Tibial artery (tissue), 4 donors: ENCODE results near the gene SETBP1.

ENCODE experiments used
- DNase-seq, 2 donors: peaks; one replicate each; pipeline ENCODE4 v3.0.0-alpha.2; 2019
- H3K27ac ChIP-seq, 2 donors: fragments of 200-600 bp; sonication (generic) in 1 of 2; 1 replicate in 1 of 2; 2 replicates in 1 of 2; pipeline ENCODE4 v1.5.1; 2018 to 2019; ENCODE audit warnings: mild to moderate bottlenecking in 1 of 2
- H3K27me3 ChIP-seq, 2 donors: fragments of 200-600 bp; sonication (generic) in 1 of 2; one replicate each; pipeline versions ENCODE4 v1.5.1 to v1.6.0; 2016 to 2019
- H3K36me3 ChIP-seq, 3 donors: fragments of 200-600 bp; sonication (generic) in 2 of 3; one replicate each; pipeline ENCODE4 v1.5.1; 2016 to 2019; ENCODE audit warnings: mild to moderate bottlenecking in 2 of 3
- H3K4me1 ChIP-seq, 4 donors: fragments of 200-600 bp; sonication (generic) in 2 of 4; 1 replicate in 3 of 4; 2 replicates in 1 of 4; pipeline ENCODE4 v1.5.1; 2016 to 2019
- H3K4me3 ChIP-seq, 2 donors: fragments of 200-600 bp; sonication (generic) in 1 of 2; 1 replicate in 1 of 2; 2 replicates in 1 of 2; pipeline ENCODE4 v1.5.1; 2018 to 2019; ENCODE audit warnings: mild to moderate bottlenecking in 2 of 2
- H3K9me3 ChIP-seq, 3 donors: fragments of 200-600 bp; sonication (generic) in 1 of 3; one replicate each; pipeline ENCODE4 v1.5.1; 2016 to 2019
- CTCF ChIP-seq, 2 experiments: fragments of 200-600 bp in 1 of 2; fragments of 450-650 bp in 1 of 2; IDR thresholded peaks; one replicate each; pipeline ENCODE4 v1.5.1; 2017 to 2019; ENCODE audit warnings: antibody characterized with exemption in 2 of 2, mild to moderate bottlenecking in 1 of 2, moderate library complexity in 1 of 2
- intact Hi-C: fragments of 100-400 bp; cut with DNase I; formaldehyde crosslinking; loops from one replicate; pipeline ENCODE4 v1.15.0; 2023; ENCODE audit warnings: low total_unique reads

SETBP1 gene

GRCh38 chr18:44958040-44958439 lies 277.4 kb downstream of the SETBP1 start:
- DNase-seq: no peak

GRCh38 chr18:44958455-44958854 lies 277.8 kb downstream of the SETBP1 start:
- no peak for DNase-seq
- intact Hi-C loops: no loop called here

More at GRCh38 chr18:44958040-44958439, 277.4 kb downstream of the SETBP1 start:
- Histone ChIP-seq H3K4me1 (peaks cover 0 to 39% (median 5%) of the 10 kb centered on the region in 4 donors), H3K27me3 (no peaks in the 10 kb centered on the region), H3K27ac (no peak overlapping the region), H3K4me3 (no peak overlapping the region), H3K36me3 (peaks cover 0 to 9% (median 6%) of the 10 kb centered on the region in 3 donors), H3K9me3 (no peaks in the 10 kb centered on the region)
- intact Hi-C loops: no loop called here
- TF ChIP-seq CTCF (IDR thresholded peaks at IDR 0.05): no peak

GRCh38 chr18:44959013-44959412 lies 278.3 kb downstream of the SETBP1 start:
- intact Hi-C loops: no loop called here
- Histone ChIP-seq H3K4me1 (peaks cover 0 to 39% (median 5%) of the 10 kb centered on the region in 4 donors), H3K9me3 (no peaks in the 10 kb centered on the region), H3K27ac (no peak overlapping the region), H3K4me3 (no peak overlapping the region), H3K27me3 (no peaks in the 10 kb centered on the region), H3K36me3 (peaks cover 0 to 7% (median 0%) of the 10 kb centered on the region in 3 donors)
- no peak for DNase-seq
- TF ChIP-seq CTCF (IDR thresholded peaks at IDR 0.05): no peak

More at GRCh38 chr18:44958455-44958854, 277.8 kb downstream of the SETBP1 start:
- peaks cover 0 to 7% (median 2%) of the 10 kb centered on the region in 3 donors for H3K36me3 ChIP-seq
- peaks cover 0 to 39% (median 5%) of the 10 kb centered on the region in 4 donors for H3K4me1 ChIP-seq
- no peaks in the 10 kb centered on the region for H3K27me3 ChIP-seq
- TF ChIP-seq CTCF (IDR thresholded peaks at IDR 0.05): no peak
- no peak overlapping the region for H3K27ac ChIP-seq
- H3K9me3 ChIP-seq: no peaks in the 10 kb centered on the region
- H3K4me3 ChIP-seq: no peak overlapping the region

GRCh38 chr18:44960580-44960979 lies 279.9 kb downstream of the SETBP1 start:
- Histone ChIP-seq H3K36me3 (peaks cover 0 to 7% (median 0%) of the 10 kb centered on the region in 3 donors), H3K27me3 (no peaks in the 10 kb centered on the region), H3K4me1 (peaks cover 0 to 38% (median 5%) of the 10 kb centered on the region in 4 donors), H3K27ac (no peak overlapping the region), H3K9me3 (no peaks in the 10 kb centered on the region), H3K4me3 (no peak overlapping the region)
- no peak for TF ChIP-seq CTCF (IDR thresholded peaks at IDR 0.05)
- DNase-seq: no peak
- intact Hi-C loops: no loop called here

- no peak for DNase-seq
- no peak overlapping the region for H3K4me3 ChIP-seq
- H3K9me3 ChIP-seq: no peaks in the 10 kb centered on the region
- TF ChIP-seq CTCF (IDR thresholded peaks at IDR 0.05): no peak
- H3K27ac ChIP-seq: no peak overlapping the region
- no peaks in the 10 kb centered on the region for H3K27me3 ChIP-seq
- peaks cover 0 to 7% (median 0%) of the 10 kb centered on the region in 3 donors for H3K36me3 ChIP-seq
- peaks cover 0 to 31% (median 5%) of the 10 kb centered on the region in 4 donors for H3K4me1 ChIP-seq
- intact Hi-C loops: no loop called here
These were observed 280.8 kb downstream of the SETBP1 start for GRCh38 chr18:44961288-44961995.
